ENCODE measurements around the gene TXN2. TPM values are rescaled to one million over a fixed set of nuclear protein-coding genes. Genes with fewer than 3 reads are reported as not detected.
"Not testable (repeated sequence)": the region's sequence is repeated elsewhere in the genome, so short reads cannot be mapped to it uniquely, and the experiment has no call there.

The TXN2 gene
- total RNA-seq, 2 donors from 2014 or later = 67.5 to 96.7 TPM

- Mint-ChIP-seq H3K9me3 (no peaks in the 10 kb centered on the region), H3K36me3 (no peaks in the 10 kb centered on the region), H3K27ac (peak overlapping the region; percentile 32 to 57), H3K4me3 (peak overlapping the region; percentile 69), H3K27me3 (no peaks in the 10 kb centered on the region), H3K4me1 (ENCODE audit: low read depth in 2 of 2) (peaks cover 26 to 41% of the 10 kb centered on the region in 2 donors)
- DNase-seq (ENCODE audit: low spot score) (no peak), ATAC-seq (no peak)
These were observed 25.6 kb downstream of the TXN2 start for GRCh38 chr22:36455571-36456463.

- no peaks in the 10 kb centered on the region for H3K36me3 Mint-ChIP-seq
- peaks cover 26 to 41% of the 10 kb centered on the region in 2 donors for H3K4me1 Mint-ChIP-seq (ENCODE audit: low read depth in 2 of 2)
- H3K27ac Mint-ChIP-seq = peak overlapping the region; percentile 57 to 81
- H3K4me3 Mint-ChIP-seq = peak overlapping the region; percentile 62
- ATAC-seq (peak; percentile 92 to 94), DNase-seq (ENCODE audit: low spot score) (peak; percentile 96)
- H3K9me3 Mint-ChIP-seq = no peaks in the 10 kb centered on the region
- no peaks in the 10 kb centered on the region for H3K27me3 Mint-ChIP-seq
These were observed 26.4 kb downstream of the TXN2 start for GRCh38 chr22:36454916-36455570.

- peak overlapping the region; percentile 81 to 82 for H3K27ac Mint-ChIP-seq
These were observed 27.5 kb downstream of the TXN2 start for GRCh38 chr22:36453855-36454378.

GRCh38 chr22:36452978-36453607, 28.3 kb downstream of the TXN2 start:
- Mint-ChIP-seq H3K4me3 (peak overlapping the region; percentile 62), H3K27ac (peak overlapping the region; percentile 81 to 82), H3K4me1 (ENCODE audit: low read depth in 2 of 2) (peaks cover 34 to 46% of the 10 kb centered on the region in 2 donors)
- ATAC-seq; H3K27me3 Mint-ChIP-seq; H3K9me3 Mint-ChIP-seq; H3K36me3 Mint-ChIP-seq; DNase-seq (ENCODE audit: low spot score): not testable (repeated sequence)

More at GRCh38 chr22:36453855-36454378, 27.5 kb downstream of the TXN2 start:
- H3K27me3 Mint-ChIP-seq = no peaks in the 10 kb centered on the region
- H3K36me3 Mint-ChIP-seq = no peaks in the 10 kb centered on the region
- H3K4me1 Mint-ChIP-seq (ENCODE audit: low read depth in 2 of 2) = peaks cover 28 to 43% of the 10 kb centered on the region in 2 donors
- DNase-seq (ENCODE audit: low spot score) (no peak), ATAC-seq (no peak)
- no peaks in the 10 kb centered on the region for H3K9me3 Mint-ChIP-seq
- H3K4me3 Mint-ChIP-seq = peak overlapping the region; percentile 62

GRCh38 chr22:36452250-36452977, 29.0 kb downstream of the TXN2 start:
- DNase-seq (ENCODE audit: low spot score) = no peak
- peaks cover 38 to 46% of the 10 kb centered on the region in 2 donors for H3K4me1 Mint-ChIP-seq (ENCODE audit: low read depth in 2 of 2)
- no peaks in the 10 kb centered on the region for H3K27me3 Mint-ChIP-seq
- peak overlapping the region; percentile 62 for H3K4me3 Mint-ChIP-seq
- H3K9me3 Mint-ChIP-seq = no peaks in the 10 kb centered on the region
- no peaks in the 10 kb centered on the region for H3K36me3 Mint-ChIP-seq
- no peak for ATAC-seq
- peak overlapping the region; percentile 81 to 82 for H3K27ac Mint-ChIP-seq

GRCh38 chr22:36450923-36451322, 30.5 kb downstream of the TXN2 start:
- not testable (repeated sequence) for H3K4me3 Mint-ChIP-seq; DNase-seq (ENCODE audit: low spot score); ATAC-seq; H3K9me3 Mint-ChIP-seq; H3K36me3 Mint-ChIP-seq; H3K27me3 Mint-ChIP-seq
- Mint-ChIP-seq H3K27ac (peak overlapping the region; percentile 81 to 82), H3K4me1 (ENCODE audit: low read depth in 2 of 2) (peaks cover 33 to 41% of the 10 kb centered on the region in 2 donors)

- peaks cover 35 to 43% of the 10 kb centered on the region in 2 donors for H3K4me1 Mint-ChIP-seq (ENCODE audit: low read depth in 2 of 2)
- no peaks in the 10 kb centered on the region for H3K27me3 Mint-ChIP-seq
- no peak for ATAC-seq
- no peaks in the 10 kb centered on the region for H3K9me3 Mint-ChIP-seq
- H3K27ac Mint-ChIP-seq = no peak overlapping the region
- H3K4me3 Mint-ChIP-seq = no peak overlapping the region
- DNase-seq (ENCODE audit: low spot score) = no peak
- H3K36me3 Mint-ChIP-seq = no peaks in the 10 kb centered on the region
These were observed 31.8 kb downstream of the TXN2 start for GRCh38 chr22:36449596-36450175.

- Mint-ChIP-seq H3K27me3 (no peaks in the 10 kb centered on the region), H3K9me3 (no peaks in the 10 kb centered on the region), H3K4me1 (ENCODE audit: low read depth in 2 of 2) (peaks cover 29 to 30% of the 10 kb centered on the region in 2 donors), H3K36me3 (no peaks in the 10 kb centered on the region), H3K4me3 (no peak overlapping the region), H3K27ac (peak overlapping the region in 1 of 2 donors; percentile 26)
- DNase-seq (ENCODE audit: low spot score) = no peak
- peak in 1 of 2 donors; percentile 43 for ATAC-seq
These were observed 33.8 kb downstream of the TXN2 start for GRCh38 chr22:36447632-36448031.

GRCh38 chr22:36445158-36445668, 36.2 kb downstream of the TXN2 start:
- Mint-ChIP-seq H3K27me3 (no peaks in the 10 kb centered on the region), H3K4me1 (ENCODE audit: low read depth in 2 of 2) (peaks cover 12 to 17% of the 10 kb centered on the region in 2 donors), H3K36me3 (no peaks in the 10 kb centered on the region), H3K4me3 (no peak overlapping the region), H3K27ac (no peak overlapping the region), H3K9me3 (no peaks in the 10 kb centered on the region)
- ATAC-seq (no peak), DNase-seq (ENCODE audit: low spot score) (no peak)

GRCh38 chr22:36443198-36443770, 38.2 kb downstream of the TXN2 start:
- Mint-ChIP-seq H3K36me3 (no peaks in the 10 kb centered on the region), H3K4me3 (no peak overlapping the region), H3K9me3 (no peaks in the 10 kb centered on the region), H3K4me1 (ENCODE audit: low read depth in 2 of 2) (peaks cover 6 to 13% of the 10 kb centered on the region in 2 donors), H3K27ac (peak overlapping the region in 1 of 2 donors; percentile 9), H3K27me3 (no peaks in the 10 kb centered on the region)
- ATAC-seq (no peak), DNase-seq (ENCODE audit: low spot score) (no peak)

- no peak overlapping the region for H3K4me3 Mint-ChIP-seq
- no peaks in the 10 kb centered on the region for H3K36me3 Mint-ChIP-seq
- no peaks in the 10 kb centered on the region for H3K27me3 Mint-ChIP-seq
- ATAC-seq (no peak), DNase-seq (ENCODE audit: low spot score) (no peak)
- H3K4me1 Mint-ChIP-seq (ENCODE audit: low read depth in 2 of 2) = peaks cover 6 to 11% of the 10 kb centered on the region in 2 donors
- H3K27ac Mint-ChIP-seq = no peak overlapping the region
- H3K9me3 Mint-ChIP-seq = no peaks in the 10 kb centered on the region
These were observed 38.8 kb downstream of the TXN2 start for GRCh38 chr22:36442506-36443197.

- Mint-ChIP-seq H3K4me1 (ENCODE audit: low read depth in 2 of 2) (peaks cover 17 to 19% of the 10 kb centered on the region in 2 donors), H3K27me3 (no peaks in the 10 kb centered on the region), H3K4me3 (no peak overlapping the region), H3K27ac (no peak overlapping the region), H3K36me3 (no peaks in the 10 kb centered on the region), H3K9me3 (no peaks in the 10 kb centered on the region)
- ATAC-seq (no peak), DNase-seq (ENCODE audit: low spot score) (no peak)
These were observed 40.9 kb downstream of the TXN2 start for GRCh38 chr22:36440429-36441002.
